GM08714 (cell line): Measurements from ENCODE around the gene DNLZ.

Source experiments
- H3K4me3 ChIP-seq: fragments of 200-500 bp; sonication (Bioruptor generic); 2 replicates; pipeline ENCODE4 v1.5.1; 2014; ENCODE audit warnings: mild to moderate bottlenecking, low read length, inconsistent platforms
- ZNF274 ChIP-seq: IDR thresholded peaks from 2 replicates; pipeline ENCODE4 v1.6.1; 2012; ENCODE audit warnings: mild to moderate bottlenecking, low read depth, low read length

Gene DNLZ

DNA sequence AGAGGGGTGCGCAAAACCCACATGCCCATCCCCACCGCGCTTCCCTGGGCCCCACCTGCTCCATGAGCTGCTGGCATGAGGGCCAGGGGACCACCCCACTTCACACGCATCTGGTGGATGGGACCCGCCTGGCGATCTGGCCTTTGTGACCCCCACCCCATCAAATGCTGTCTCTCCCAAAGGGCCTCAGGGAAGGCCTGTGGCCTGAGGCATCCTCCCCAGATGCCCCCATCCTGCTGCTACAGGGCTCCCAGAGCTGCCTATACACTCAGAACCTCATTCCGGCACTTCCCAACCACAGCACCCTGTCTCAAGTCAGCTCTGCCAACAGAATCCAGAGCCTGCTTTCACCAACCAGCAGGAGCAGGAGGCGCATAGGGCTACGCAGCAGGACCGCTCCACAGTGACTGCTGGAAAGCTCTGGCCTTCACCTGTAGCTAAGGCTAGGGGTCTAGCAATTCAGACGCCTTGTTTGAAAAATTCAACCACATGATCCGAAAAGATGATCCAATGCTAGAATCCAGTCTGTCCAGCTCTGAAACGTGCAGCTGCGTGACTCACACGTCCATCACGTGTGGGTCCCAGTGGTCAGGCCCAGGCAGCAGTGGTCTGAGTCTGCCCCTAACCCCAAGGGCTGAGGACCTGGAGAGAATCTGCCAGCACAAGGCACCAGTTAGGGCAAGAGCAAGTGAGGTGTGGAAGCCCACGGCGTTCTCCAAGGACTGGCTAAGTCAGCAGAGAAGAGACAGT is 37.8 kb upstream of the DNLZ start:
- no peak overlapping the region for H3K4me3 ChIP-seq
- TF ChIP-seq ZNF274: no peak

DNA sequence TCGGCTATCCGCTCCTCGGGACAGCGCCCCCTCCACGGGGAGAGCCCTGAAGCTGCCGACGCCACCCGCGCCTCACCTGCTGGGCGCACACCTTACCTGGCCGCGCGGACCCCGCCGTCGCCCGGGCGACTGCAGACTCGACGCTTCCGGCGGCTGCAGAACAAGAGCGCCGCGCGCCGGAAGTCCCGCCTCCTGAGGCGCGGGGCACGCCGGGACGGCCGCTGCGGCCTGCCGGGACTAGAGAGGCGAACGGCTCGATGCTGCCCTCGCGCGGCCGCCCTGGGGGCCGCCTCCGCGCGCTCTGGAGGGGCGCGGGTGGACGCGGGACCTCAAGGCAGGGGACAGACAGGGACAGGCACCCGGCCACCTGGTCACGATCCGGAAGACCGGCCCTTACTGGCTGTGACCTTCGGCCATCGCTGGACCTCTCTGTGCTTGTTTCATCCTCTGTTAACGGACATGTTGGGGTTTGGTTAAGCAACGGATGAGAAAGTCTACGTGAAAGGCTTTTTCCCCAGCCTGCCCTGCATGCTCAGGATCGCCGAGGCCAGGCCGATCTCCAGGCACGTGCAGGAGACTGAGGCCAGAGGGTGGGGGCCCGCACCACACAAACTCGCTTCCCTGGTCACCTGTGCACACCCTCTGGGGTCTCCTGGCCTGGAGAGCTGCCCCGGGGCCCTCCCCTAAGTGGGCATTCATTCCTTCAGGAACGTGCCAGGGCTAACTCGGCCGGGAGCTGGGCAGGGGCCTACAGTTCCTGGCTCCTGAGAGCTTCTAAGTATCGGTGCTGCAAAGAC is 36.7 kb upstream of the DNLZ start, which contains the start of gene SNAPC4:
Gene SNAPC4, minus strand, starts transcription at position 133 of the 797 bp plus-strand sequence. CDS start 1,742 bp downstream, outside the sequence.
- TF ChIP-seq ZNF274: no peak
- H3K4me3 ChIP-seq: peak within 1 kb of the TSS; percentile 84

DNA sequence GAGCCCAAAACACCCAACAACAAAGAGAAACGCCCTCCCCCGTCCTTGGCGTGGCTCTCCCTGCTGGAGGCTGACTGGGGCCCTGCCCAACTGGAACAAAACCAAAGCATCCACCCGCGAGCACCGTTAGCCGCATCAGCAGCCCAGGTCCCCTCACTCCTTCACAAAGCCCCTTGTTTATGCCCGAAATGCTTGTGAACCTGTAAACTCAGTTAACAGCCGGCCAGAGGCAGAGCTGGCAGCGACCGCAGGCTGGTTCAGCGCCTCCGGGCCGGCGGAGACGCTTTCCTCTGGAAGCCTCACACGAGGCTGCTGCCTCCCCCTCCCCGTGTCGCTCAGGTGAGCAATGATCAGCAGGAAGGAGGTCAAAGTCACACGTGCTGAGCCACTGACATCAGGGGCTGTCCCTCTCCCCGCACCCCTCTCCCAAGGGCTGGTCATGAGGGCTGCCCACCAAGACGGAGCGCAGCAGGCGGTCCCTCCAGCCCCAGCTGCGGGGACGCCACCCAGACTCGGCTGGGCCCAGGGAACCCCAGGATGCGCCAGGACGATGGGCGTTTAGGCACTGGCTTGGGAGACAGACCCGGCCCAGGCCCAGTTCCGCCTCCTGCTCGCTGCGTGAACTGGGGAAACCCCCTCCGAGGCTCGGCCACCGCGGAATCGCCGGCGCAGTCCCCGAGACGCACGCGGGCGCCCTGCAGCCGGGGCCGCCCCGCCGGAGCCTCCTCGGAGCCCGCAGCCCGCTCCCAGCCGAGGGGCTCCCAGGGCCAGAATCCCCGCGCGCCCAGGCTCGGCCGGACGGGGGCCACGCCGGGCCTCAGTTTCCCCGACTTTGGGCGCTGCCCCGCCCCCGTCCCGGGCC is 35.9 kb upstream of the DNLZ start:
- H3K4me3 ChIP-seq: peak overlapping the region; percentile 84
- TF ChIP-seq ZNF274: no peak

DNA sequence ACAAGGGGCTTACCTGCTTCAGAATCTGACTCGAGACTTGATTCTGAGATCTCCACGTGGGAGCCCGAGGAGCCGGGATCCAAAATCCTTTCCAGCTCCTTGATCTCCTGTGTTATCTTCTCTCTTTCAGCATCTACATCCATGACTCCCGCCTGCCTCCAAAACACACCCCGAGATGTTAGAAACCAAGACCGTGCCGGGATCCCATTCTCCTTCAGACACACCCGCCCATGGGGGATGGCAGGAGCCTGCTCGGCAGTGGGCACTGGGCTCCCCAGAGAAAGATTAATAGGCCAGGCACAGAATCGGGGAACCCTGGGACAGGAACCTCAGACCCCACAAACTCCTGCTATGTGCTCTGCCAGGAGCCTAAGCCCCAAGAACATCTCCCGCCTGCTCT is 34.7 kb upstream of the DNLZ start:
- TF ChIP-seq ZNF274: no peak
- no peak overlapping the region; the same call in 1 of the 2 replicates for H3K4me3 ChIP-seq

DNA sequence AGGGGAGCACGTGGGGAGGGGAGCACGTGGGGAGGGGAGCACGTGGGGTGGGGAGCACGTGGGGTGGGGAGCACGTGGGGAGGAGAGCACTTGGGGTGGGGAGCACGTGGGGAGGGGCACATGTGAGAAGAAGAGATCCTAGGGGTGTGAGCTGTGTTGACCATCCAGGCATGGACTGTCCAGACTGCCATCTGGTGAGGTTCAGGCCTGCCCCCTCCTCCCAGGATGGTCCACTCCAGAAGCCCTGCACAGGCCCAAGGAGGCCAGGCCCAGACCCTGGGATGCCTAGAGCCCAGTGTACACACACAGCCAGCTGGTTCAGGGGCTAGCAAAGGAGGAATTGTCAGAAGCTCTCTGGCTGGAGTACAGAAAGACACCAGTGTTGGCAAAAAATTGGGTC is 34.1 kb upstream of the DNLZ start:
- TF ChIP-seq ZNF274: no peak
- no peak overlapping the region for H3K4me3 ChIP-seq

DNA sequence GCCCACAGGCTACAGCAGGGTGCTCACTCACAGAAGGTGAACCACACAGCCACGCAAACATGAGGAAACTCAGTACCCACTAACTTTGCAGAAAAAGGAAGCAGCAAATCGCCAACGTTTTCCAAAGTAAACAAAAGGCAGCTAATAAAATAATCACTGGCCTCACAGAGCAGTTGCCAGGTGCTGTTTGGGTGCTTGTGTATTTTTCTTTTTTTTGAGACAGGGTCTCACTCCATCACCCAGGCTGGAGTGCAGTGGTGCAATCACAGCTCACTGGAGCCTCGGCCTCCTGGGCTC is 32.6 kb upstream of the DNLZ start:
- TF ChIP-seq ZNF274: no peak
- no peak overlapping the region for H3K4me3 ChIP-seq

DNA sequence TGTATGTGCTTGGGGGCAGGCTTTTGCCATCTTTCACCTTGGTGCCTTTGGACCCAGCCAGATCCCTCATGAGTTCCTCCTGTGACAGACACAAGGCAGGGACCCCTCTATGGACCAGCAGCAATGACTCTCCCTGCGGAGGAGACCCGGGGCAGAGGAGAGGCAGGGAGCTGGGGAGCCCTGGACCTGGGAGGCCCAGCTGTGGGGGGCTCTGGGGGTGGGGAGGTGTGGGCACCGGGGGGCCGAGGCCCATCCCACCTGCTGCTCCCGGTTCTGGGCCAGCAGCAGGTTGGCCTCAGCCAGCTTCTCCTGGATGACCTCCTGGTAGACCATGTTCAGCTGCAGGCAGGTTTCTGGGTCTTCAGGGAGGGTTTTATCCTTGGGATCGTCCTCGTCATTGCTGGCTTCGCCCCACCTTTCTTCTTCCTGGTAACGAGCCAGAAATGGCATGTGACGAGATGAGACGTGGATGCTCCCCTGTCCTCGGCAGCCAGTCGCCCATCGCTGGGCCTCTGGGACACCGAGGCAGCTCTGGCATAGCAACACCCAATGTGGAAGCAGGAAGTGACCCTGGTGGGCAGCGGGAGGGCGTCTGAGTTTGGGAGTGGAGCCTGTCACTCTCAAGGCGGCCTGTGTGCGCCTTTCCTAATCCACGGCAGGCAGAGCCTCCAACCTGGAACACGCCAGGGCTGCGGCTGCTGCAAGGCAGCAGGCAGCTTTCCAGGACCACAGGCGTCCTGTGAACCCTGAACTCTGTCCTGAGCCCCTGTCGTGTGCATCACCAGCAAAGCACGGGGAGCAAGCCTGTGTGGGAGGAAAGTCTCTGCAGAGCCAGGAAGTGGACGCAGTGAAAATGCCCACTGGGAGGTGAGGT is 32.0 kb upstream of the DNLZ start:
- no peak overlapping the region for H3K4me3 ChIP-seq
- no peak for TF ChIP-seq ZNF274

DNA sequence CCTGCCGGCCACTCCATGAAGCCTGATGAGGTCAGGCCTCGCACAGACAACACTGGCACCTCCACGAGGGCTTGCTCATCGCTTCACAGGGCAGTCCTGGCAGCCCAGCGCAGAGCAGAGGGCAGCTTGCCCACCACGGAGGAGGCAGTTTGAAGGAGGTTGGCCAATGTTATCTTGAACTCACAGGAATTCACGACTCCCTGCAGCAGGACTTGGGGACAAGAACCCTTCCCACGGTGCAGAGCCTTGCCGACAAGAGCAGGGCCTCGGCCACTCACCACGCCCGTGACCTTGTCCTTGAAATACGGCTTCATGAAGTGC is 31.4 kb upstream of the DNLZ start:
- H3K4me3 ChIP-seq: no peak overlapping the region
- TF ChIP-seq ZNF274: no peak

DNA sequence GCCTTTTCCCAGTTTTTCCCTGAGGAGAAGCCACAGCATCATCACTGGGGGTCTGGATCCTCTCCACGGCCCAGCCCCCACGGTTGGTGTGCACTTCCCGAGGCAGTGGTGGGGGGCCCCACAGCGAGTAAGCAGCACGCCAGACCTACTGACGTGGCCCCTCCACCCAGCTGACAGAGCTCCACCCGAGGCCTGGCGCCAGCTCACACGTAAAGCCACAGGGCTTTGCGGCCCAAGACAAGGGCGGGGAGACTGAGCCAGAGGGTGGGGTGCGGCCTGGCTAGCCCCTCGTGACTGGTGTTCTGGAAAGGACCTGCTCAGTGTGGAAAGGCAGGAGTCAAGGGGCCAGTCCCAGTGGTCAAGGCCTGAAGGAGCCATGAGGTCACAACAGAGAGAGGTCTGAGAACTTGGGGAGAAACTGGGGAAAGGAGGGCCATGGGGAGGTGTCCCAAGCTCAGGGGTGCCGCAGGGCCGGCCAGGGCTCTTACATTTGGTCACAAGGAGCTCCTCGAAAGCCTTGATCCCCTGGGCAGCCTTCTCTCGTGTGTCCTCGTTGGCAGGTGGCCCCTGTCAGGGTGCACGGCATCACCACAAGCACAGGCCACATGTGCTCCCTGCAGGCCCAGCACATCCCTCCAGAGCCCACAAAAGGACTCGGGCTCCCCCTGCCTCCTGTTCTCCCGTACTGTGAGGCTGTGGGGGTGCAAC is 30.9 kb upstream of the DNLZ start:
- no peak for TF ChIP-seq ZNF274
- H3K4me3 ChIP-seq: no peak overlapping the region

DNA sequence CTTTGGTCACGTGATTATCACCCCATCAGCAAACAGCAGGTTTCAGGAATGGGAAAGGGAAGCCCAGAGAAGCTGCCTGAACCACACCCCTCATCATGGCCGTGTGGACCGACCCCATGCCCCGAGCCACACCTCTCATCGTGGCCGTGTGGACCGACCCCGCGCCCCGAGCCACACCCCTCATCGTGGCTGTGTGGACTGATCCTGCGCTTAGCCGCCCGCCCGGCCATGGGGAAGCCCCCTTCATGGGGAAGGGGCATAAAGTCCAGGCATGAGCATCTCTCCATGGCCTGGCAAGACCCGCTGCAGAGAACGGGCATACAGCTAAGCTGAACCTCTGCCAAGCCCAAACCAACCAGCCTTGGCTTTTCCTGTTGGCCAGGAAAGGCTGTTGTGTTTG is 30.0 kb upstream of the DNLZ start:
- no peak overlapping the region for H3K4me3 ChIP-seq
- no peak for TF ChIP-seq ZNF274

DNA sequence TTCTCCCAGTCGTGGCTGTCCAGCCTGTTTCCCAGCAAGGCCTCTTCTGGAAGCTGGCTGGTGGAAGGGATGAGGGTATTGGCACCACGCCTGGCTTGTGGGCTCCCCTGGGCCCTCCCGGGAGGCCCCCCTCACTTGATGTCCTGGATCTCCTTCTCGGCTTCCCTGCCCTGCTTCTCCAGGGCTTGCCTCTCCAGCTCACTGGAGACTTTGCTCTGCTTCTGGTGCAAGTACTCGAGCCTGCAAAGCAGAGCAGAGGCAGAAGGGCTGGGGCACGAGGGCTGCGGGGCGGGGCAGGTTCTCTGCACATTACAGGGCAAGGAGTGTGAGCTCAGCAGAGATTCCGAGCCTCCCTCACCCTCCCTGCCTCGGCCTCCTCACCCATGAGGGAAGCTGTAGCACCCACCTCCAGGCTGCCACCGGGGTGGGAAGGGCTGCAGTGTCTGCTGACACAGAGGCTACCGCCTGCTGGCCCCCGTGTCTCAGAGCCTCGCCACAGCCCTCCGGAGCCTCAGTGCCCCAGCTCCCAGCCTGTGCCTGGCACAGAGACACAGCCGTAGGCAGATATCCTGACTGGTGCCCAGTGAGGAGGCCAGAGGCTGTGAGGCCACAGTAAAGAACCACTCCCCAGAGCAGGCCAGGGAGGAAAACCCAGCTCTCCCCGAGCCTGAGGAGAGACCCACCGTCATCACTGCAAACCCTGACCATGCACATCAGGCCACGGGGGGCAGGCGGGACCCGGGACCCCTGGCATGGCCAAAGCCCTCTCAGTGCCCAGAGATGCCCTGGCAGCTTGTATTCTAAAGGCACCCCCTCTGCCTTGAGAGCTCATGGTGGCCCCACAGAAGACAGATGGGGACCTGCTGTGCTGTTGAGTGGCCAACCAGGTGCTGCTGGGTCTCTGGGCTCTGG is 29.2 kb upstream of the DNLZ start:
- no peak for TF ChIP-seq ZNF274
- no peak overlapping the region for H3K4me3 ChIP-seq

DNA sequence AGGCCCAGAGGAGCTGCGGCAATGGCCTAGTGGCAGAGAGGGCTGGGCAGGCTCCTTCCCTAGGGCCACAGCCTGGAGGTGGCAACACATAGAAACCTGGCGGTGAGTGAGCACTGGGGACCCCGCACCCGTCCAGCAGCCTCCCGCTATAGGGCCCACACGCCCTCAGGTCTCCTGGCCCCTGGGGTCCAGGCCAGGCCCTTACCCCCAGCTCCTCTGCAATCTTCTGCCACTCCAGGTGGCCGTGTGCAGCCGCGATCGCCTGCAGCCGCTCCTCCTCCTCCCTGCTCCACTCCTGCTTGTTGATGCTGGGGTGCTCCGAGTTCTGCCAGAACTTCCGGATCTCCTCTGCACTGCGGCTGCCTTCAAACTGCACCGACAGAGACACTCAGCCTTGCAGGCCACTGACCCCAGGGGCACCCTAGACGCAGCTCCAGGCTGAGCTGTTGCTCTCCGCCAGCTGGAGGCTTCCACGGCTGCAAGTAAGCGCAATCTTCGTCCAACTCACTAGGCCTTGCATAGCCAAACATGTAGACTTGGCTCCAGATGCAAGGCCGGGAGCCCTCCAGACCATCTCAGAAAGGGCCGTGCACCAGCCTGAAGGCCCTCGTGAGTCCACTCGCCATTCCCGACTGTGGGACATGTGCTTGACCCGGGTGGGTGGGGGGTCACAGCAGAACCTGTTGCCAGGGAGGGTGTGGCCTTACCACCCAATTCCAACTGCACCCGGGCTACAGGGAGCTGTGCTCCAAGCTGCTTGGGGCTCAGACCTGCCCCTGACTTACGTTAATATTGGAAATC is 28.4 kb upstream of the DNLZ start:
- no peak for TF ChIP-seq ZNF274
- no peak overlapping the region for H3K4me3 ChIP-seq
